Measurements from ENCODE around the gene PRDM16.

Gene PRDM16

GRCh38 chr1:3296326-3296725, 227.3 kb downstream of the PRDM16 start:
- TF ChIP-seq TSHZ2 (CRISPR knock-in tag; IDR thresholded peaks at IDR 0.05) (no peak), PPARA (CRISPR knock-in tag; IDR thresholded peaks at IDR 0.05; ENCODE audit: borderline replicate concordance) (no peak), GLIS3 (CRISPR knock-in tag; IDR thresholded peaks at IDR 0.05) (no peak), SNAI2 (CRISPR knock-in tag; IDR thresholded peaks at IDR 0.05) (no peak)

DNA sequence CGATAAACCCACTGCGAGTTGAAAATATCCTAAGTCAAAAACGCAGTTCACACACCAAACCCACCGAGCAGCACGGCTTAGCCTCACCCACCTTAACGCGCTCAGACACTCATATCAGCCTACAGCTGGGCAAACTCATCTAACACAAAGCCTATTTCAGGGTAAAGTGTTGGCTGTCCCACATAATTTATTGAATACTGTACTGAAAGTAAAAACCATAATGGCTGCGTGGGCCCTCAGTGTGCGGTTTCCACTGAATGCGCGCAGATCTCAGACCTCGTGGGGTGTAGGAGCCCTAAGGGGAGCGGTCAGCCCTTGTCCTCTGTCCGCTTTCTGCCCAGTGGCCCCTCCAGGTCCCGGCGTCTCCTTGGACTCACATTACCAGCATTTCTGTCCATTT, 227.8 kb downstream of the PRDM16 start:
- TF ChIP-seq CREB5 (CRISPR knock-in tag; IDR thresholded peaks at IDR 0.05; ENCODE audit: low read depth) (no peak), ISL1 (CRISPR knock-in tag; IDR thresholded peaks at IDR 0.05) (no peak), TOX (CRISPR knock-in tag; IDR thresholded peaks at IDR 0.05; ENCODE audit: borderline replicate concordance) (no peak), CSRNP3 (CRISPR knock-in tag; IDR thresholded peaks at IDR 0.05) (no peak), TCF4 (CRISPR knock-in tag; IDR thresholded peaks at IDR 0.05; ENCODE audit: borderline replicate concordance) (no peak), GLIS3 (CRISPR knock-in tag; IDR thresholded peaks at IDR 0.05) (no peak), ZFP30 (CRISPR knock-in tag; IDR thresholded peaks at IDR 0.05) (no peak), OSR1 (CRISPR knock-in tag; IDR thresholded peaks at IDR 0.05) (no peak), SNAI2 (CRISPR knock-in tag; IDR thresholded peaks at IDR 0.05) (no peak), ARNTL (CRISPR knock-in tag; IDR thresholded peaks at IDR 0.05; ENCODE audit: borderline replicate concordance, low read depth) (no peak), RARB (CRISPR knock-in tag; IDR thresholded peaks at IDR 0.05) (no peak), CSDC2 (CRISPR knock-in tag; IDR thresholded peaks at IDR 0.05) (no peak), ZNF565 (CRISPR knock-in tag; conservative IDR thresholded peaks at IDR 0.05; ENCODE audit: low read depth) (no peak), ZC3H10 (CRISPR knock-in tag; IDR thresholded peaks at IDR 0.05) (no peak), TSHZ2 (CRISPR knock-in tag; IDR thresholded peaks at IDR 0.05) (no peak)
- TF ChIP-seq, protein P1, sequence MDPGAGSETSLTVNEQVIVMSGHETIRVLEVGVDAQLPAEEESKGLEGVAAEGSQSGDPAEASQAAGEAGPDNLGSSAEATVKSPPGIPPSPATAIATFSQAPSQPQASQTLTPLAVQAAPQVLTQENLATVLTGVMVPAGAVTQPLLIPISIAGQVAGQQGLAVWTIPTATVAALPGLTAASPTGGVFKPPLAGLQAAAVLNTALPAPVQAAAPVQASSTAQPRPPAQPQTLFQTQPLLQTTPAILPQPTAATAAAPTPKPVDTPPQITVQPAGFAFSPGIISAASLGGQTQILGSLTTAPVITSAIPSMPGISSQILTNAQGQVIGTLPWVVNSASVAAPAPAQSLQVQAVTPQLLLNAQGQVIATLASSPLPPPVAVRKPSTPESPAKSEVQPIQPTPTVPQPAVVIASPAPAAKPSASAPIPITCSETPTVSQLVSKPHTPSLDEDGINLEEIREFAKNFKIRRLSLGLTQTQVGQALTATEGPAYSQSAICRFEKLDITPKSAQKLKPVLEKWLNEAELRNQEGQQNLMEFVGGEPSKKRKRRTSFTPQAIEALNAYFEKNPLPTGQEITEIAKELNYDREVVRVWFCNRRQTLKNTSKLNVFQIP (CRISPR knock-in tag; IDR thresholded peaks at IDR 0.05; ENCODE audit: borderline replicate concordance, low read depth): no peak
- no peak for ATAC-seq

More at GRCh38 chr1:3296326-3296725, 227.3 kb downstream of the PRDM16 start:
- ATAC-seq: no peak; the same call in 2 of the 3 replicates

DNA sequence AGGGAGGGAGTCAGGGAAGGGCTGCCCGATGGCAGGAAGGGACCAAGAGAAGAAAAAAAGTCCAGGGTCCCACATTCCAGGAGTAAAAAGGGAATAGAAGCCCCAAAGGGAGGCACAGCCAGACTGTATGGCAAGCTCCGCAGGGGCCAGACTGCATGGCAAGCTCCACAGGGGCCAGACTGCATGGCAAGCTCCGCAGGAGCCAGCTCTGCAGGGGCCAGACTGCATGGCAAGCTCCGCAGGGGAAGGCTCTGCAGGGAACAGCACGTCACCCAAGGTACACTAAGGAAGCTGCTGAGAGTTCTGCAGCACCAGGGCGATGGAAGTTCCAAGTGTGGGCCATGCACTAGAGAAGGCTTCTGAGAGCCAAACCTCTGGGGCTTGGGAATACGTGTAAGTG, 228.8 kb downstream of the PRDM16 start:
- ATAC-seq: no peak; the same call in 2 of the 3 replicates
- no peak for TF ChIP-seq ESRRG (CRISPR knock-in tag; IDR thresholded peaks at IDR 0.05)
- no peak for TF ChIP-seq CSRNP3 (CRISPR knock-in tag; IDR thresholded peaks at IDR 0.05)
- TF ChIP-seq TOX (CRISPR knock-in tag; IDR thresholded peaks at IDR 0.05; ENCODE audit: borderline replicate concordance): no peak
- no peak for TF ChIP-seq PPARA (CRISPR knock-in tag; IDR thresholded peaks at IDR 0.05; ENCODE audit: borderline replicate concordance)
- no peak for TF ChIP-seq ISL1 (CRISPR knock-in tag; IDR thresholded peaks at IDR 0.05)
- TF ChIP-seq ZC3H10 (CRISPR knock-in tag; IDR thresholded peaks at IDR 0.05): no peak
- TF ChIP-seq CSDC2 (CRISPR knock-in tag; IDR thresholded peaks at IDR 0.05): no peak
